ENCODE results near the gene TIGD4.

Gene TIGD4

DNA sequence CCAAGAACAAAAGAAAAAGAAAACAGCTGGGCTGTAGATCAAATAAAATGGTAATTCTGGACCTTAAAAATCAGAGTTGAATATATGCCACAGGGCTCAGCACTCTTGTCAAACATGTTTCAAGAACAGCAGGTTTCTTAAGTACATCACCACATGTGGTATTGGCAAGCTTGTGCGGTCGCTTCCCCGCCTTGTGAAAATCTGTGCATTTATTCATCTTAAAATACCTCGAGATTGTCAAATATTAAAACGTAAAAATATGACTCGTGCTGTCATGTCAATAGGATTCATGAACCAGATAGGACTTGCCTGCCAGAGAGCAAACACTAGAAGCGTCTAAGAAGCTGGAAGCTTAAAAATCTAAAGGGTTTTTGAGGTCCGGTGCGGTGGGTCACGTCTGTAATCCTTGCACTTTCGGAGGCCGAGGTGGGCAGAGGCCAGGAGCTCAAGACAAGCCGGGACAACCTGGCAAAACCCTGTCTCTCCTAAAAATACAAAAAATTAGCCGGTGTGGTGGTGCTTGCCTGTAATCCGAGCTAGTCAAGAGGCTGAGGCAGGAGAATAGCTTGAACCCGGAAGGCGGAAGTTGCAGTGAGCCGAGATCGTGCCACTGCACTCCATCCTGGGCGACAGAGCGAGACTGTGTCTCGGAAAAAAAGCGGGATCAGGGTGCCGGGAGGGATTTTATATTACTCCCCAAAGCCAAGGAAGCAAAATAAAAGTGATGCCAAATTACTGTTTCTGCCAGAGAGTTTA lies 59.6 kb downstream of the TIGD4 start:
- DNase-seq (ENCODE audit: low read depth in 3 of 3), result no peak
